ENCODE measurements around the gene PITPNM1.

PITPNM1 gene

DNA sequence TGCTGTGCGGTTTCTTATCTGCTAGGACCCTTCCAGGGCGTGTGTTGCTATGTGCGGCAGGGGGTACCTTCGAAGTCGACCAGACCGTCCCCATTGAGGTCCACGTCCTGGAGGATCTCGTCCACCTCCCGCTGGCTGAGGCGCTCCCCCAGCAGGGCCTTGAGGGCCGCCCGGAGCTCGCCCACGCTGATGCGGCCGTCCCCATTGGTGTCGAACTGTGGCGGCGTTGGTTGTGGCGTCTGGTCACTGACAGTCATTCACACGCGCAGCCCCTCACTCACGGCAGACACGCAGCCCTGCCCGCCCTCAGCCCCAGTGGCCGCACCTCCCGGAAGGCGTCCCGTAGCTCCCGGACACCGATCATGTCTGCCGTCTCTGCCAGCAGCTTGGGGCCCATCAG lies 14.6 kb upstream of the PITPNM1 start:
- Histone ChIP-seq H3K4me3 (ENCODE audit: insufficient read depth, low read length, poor library complexity, severe bottlenecking) (no peak overlapping the region), H3K4me2 (ENCODE audit: low read depth, low read length, poor library complexity, severe bottlenecking) (no peak overlapping the region), H3K36me3 (ENCODE audit: low read length) (no peaks in the 10 kb centered on the region), H3K27ac (ENCODE audit: low read depth, low read length) (no peak overlapping the region), H2AFZ (ENCODE audit: low read depth, low read length, severe bottlenecking) (no peak overlapping the region), H3K9me3 (ENCODE audit: insufficient read depth, low read length) (no peaks in the 10 kb centered on the region), H3K79me2 (ENCODE audit: insufficient read depth, low read length) (no peaks in the 10 kb centered on the region), H3K9ac (ENCODE audit: low read length) (no peak overlapping the region), H3K9me2 (replicated peaks; ENCODE audit: insufficient read depth, low read length) (no peaks in the 10 kb centered on the region), H3K27me3 (ENCODE audit: low read length) (no peaks in the 10 kb centered on the region), H4K20me1 (ENCODE audit: low read depth, low read length) (no peaks in the 10 kb centered on the region), H3F3A (ENCODE audit: insufficient read depth) (no peaks in the 10 kb centered on the region)
- TF ChIP-seq, protein P1, sequence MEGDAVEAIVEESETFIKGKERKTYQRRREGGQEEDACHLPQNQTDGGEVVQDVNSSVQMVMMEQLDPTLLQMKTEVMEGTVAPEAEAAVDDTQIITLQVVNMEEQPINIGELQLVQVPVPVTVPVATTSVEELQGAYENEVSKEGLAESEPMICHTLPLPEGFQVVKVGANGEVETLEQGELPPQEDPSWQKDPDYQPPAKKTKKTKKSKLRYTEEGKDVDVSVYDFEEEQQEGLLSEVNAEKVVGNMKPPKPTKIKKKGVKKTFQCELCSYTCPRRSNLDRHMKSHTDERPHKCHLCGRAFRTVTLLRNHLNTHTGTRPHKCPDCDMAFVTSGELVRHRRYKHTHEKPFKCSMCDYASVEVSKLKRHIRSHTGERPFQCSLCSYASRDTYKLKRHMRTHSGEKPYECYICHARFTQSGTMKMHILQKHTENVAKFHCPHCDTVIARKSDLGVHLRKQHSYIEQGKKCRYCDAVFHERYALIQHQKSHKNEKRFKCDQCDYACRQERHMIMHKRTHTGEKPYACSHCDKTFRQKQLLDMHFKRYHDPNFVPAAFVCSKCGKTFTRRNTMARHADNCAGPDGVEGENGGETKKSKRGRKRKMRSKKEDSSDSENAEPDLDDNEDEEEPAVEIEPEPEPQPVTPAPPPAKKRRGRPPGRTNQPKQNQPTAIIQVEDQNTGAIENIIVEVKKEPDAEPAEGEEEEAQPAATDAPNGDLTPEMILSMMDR (IDR thresholded peaks at IDR 0.05; ENCODE audit: insufficient read depth, low read length, poor library complexity, severe bottlenecking), result no peak
- TF ChIP-seq EZH2phosphoT487 (conservative IDR thresholded peaks at IDR 0.05; ENCODE audit: low read length), result no peak

DNA sequence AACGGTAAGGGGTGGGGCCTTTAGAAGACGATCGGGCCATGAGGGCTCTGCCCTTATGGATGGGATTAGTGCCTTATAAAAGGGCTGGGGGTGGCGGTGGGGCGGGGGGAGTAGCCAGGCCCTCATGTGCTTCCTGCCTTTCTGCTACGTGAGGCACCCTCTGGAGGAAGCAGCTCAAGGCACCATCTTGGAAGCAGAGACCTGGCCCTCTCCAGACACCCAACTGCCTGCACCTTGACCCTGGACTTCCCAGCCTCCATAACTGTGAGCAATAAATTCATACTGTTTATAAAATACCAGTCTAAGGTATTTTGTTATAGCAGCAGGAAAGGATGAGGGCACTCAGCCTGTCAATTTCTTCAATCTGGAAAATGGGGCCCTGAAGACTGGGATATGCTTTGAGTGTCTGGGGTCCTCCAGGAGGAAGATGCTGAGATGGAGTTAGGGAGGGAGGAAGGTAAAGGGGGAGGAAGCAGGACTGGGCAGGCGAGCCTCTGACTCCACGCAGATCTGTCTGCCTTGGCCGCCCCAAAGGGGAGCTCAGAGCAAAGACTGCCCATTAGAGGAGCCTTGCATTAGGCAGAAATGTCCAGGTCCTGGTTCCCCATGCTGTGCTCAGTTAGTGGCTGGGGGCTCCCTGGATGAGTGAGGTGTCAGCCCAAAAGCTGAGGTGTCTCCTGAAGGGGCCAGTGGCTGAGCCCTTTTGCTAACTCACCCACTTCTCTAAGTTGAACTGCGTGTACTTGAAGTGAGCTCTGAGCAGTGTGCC lies 12.8 kb upstream of the PITPNM1 start:
- no peaks in the 10 kb centered on the region for H3K79me2 ChIP-seq (ENCODE audit: insufficient read depth, low read length)
- no peak overlapping the region for H3K4me2 ChIP-seq (ENCODE audit: low read depth, low read length, poor library complexity, severe bottlenecking)
- H4K20me1 ChIP-seq (ENCODE audit: low read depth, low read length), result no peaks in the 10 kb centered on the region
- H3K9me3 ChIP-seq (ENCODE audit: insufficient read depth, low read length), result no peaks in the 10 kb centered on the region
- H3F3A ChIP-seq (ENCODE audit: insufficient read depth), result no peaks in the 10 kb centered on the region
- H3K4me3 ChIP-seq (ENCODE audit: insufficient read depth, low read length, poor library complexity, severe bottlenecking), result no peak overlapping the region
- no peak overlapping the region for H3K27ac ChIP-seq (ENCODE audit: low read depth, low read length)
- no peaks in the 10 kb centered on the region for H3K27me3 ChIP-seq (ENCODE audit: low read length)
- no peaks in the 10 kb centered on the region for H3K36me3 ChIP-seq (ENCODE audit: low read length)
- no peak overlapping the region for H2AFZ ChIP-seq (ENCODE audit: low read depth, low read length, severe bottlenecking)
- no peak for TF ChIP-seq EZH2phosphoT487 (conservative IDR thresholded peaks at IDR 0.05; ENCODE audit: low read length)
- TF ChIP-seq, protein P1 (IDR thresholded peaks at IDR 0.05; ENCODE audit: insufficient read depth, low read length, poor library complexity, severe bottlenecking), result no peak
- no peaks in the 10 kb centered on the region for H3K9me2 ChIP-seq (replicated peaks; ENCODE audit: insufficient read depth, low read length)
- no peak overlapping the region for H3K9ac ChIP-seq (ENCODE audit: low read length)

DNA sequence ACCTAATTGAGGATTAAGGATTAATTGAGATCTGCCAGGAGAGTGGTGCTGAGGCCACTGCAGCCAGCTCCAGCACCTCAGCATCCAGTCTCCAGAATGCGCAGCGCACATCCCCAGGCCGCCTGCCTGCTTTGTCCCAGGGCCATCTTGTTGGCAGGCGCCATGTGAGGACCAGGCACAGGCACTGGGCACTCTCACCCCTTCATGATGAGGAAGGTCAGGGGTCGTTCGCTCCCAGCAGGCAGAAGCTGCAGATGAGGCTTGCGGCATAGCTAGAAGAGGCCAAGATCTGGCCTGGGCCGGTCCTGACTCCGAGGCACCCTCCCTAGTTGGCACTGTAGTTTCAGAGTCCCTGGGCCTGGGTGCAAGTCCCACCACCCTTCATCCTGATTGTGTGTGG lies 11.6 kb upstream of the PITPNM1 start:
- H2AFZ ChIP-seq (ENCODE audit: low read depth, low read length, severe bottlenecking), result no peak overlapping the region
- H3K36me3 ChIP-seq (ENCODE audit: low read length), result no peaks in the 10 kb centered on the region
- no peaks in the 10 kb centered on the region for H3K79me2 ChIP-seq (ENCODE audit: insufficient read depth, low read length)
- no peaks in the 10 kb centered on the region for H3K27me3 ChIP-seq (ENCODE audit: low read length)
- no peak overlapping the region for H3K4me2 ChIP-seq (ENCODE audit: low read depth, low read length, poor library complexity, severe bottlenecking)
- H3K9ac ChIP-seq (ENCODE audit: low read length), result no peak overlapping the region
- no peaks in the 10 kb centered on the region for H4K20me1 ChIP-seq (ENCODE audit: low read depth, low read length)
- no peak for TF ChIP-seq EZH2phosphoT487 (conservative IDR thresholded peaks at IDR 0.05; ENCODE audit: low read length)
- TF ChIP-seq, protein P1 (IDR thresholded peaks at IDR 0.05; ENCODE audit: insufficient read depth, low read length, poor library complexity, severe bottlenecking), result no peak
- no peaks in the 10 kb centered on the region for H3F3A ChIP-seq (ENCODE audit: insufficient read depth)
- no peaks in the 10 kb centered on the region for H3K9me2 ChIP-seq (replicated peaks; ENCODE audit: insufficient read depth, low read length)
- H3K4me3 ChIP-seq (ENCODE audit: insufficient read depth, low read length, poor library complexity, severe bottlenecking), result no peak overlapping the region
- H3K27ac ChIP-seq (ENCODE audit: low read depth, low read length), result no peak overlapping the region
- no peaks in the 10 kb centered on the region for H3K9me3 ChIP-seq (ENCODE audit: insufficient read depth, low read length)

Data from SU-DHL-6 (cell line).